HG03432 (cell line): Measurements from ENCODE around the gene SERPINC1.
"Not testable (repeated sequence)": the region's sequence is repeated elsewhere in the genome, so short reads cannot be mapped to it uniquely, and the experiment has no call there.

Experiments used
- ATAC-seq: cut with Tn5 transposase; IDR thresholded peaks from one replicate; pipeline ENCODE4 v1.9.1; 2021; ENCODE audit warnings: mild to moderate bottlenecking, moderate library complexity; ENCODE audit not compliant: unreplicated experiment

Gene SERPINC1

GRCh38 chr1:173864179-173864867 lies 52.8 kb downstream of the SERPINC1 start:
- ATAC-seq: no peak

- ATAC-seq: no peak
Measured at GRCh38 chr1:173863224-173864161, 53.6 kb downstream of the SERPINC1 start.

- no peak for ATAC-seq
Measured at GRCh38 chr1:173862769-173863223, 54.3 kb downstream of the SERPINC1 start.

- ATAC-seq: not testable (repeated sequence)
Measured at GRCh38 chr1:173862146-173862768, 54.9 kb downstream of the SERPINC1 start.

- ATAC-seq: no peak
Measured at GRCh38 chr1:173861731-173862145, 55.4 kb downstream of the SERPINC1 start.

- no peak for ATAC-seq
Measured at GRCh38 chr1:173860065-173860464, 57.1 kb downstream of the SERPINC1 start.

- not testable (repeated sequence) for ATAC-seq
Measured at GRCh38 chr1:173859547-173859946, 57.6 kb downstream of the SERPINC1 start.

GRCh38 chr1:173857363-173857917 lies 59.7 kb downstream of the SERPINC1 start:
- ATAC-seq: no peak

- ATAC-seq: no peak
Measured at GRCh38 chr1:173856903-173857302, 60.2 kb downstream of the SERPINC1 start.

- no peak for ATAC-seq
Measured at GRCh38 chr1:173856014-173856413, 61.1 kb downstream of the SERPINC1 start.
